Vagina (tissue), 2 donors: ENCODE data around the gene RASSF8.

Source experiments
- CTCF ChIP-seq, 3 experiments: fragments of 450-650 bp in 2 of 3; fragments of 200-600 bp in 1 of 3; sonication (generic) in 1 of 3; IDR thresholded peaks; one replicate each; pipeline ENCODE4 v1.5.1; 2017 to 2019; ENCODE audit warnings: antibody characterized with exemption in 3 of 3, mild to moderate bottlenecking in 2 of 3, moderate library complexity in 2 of 3
- POLR2A ChIP-seq, 2 donors: fragments of 450-650 bp; IDR thresholded peaks; one replicate each; pipeline ENCODE4 v1.6.1; 2017; ENCODE audit warnings: antibody characterized with exemption in 2 of 2, mild to moderate bottlenecking in 2 of 2, moderate library complexity in 2 of 2
- POLR2AphosphoS5 ChIP-seq, 2 donors: sonication (generic); formaldehyde crosslinking; IDR thresholded peaks; one replicate each; pipeline ENCODE4 v1.9.0; 2017; ENCODE audit warnings: antibody characterized with exemption in 2 of 2, mild to moderate bottlenecking in 2 of 2, low read depth in 1 of 2; ENCODE audit not compliant: insufficient read depth in 1 of 2

- TF ChIP-seq POLR2A (IDR thresholded peaks at IDR 0.05), result no peak
- TF ChIP-seq CTCF (IDR thresholded peaks at IDR 0.05), result no peak
- TF ChIP-seq POLR2AphosphoS5 (IDR thresholded peaks at IDR 0.05; ENCODE audit: insufficient read depth in 1 of 2, low read depth in 1 of 2), result no peak
Observed at GRCh38 chr12:26031827-26032226, 73.3 kb downstream of the RASSF8 start.
